AG10803 (cell line): ENCODE measurements around the gene CRYZ.

Experiments
- DNase-seq: peaks from one replicate; pipeline ENCODE4 v3.0.0; 2010; ENCODE audit warnings: low read depth
- H3K4me3 ChIP-seq: 2 replicates; pipeline ENCODE4 v1.5.1; 2011; ENCODE audit warnings: mild to moderate bottlenecking, low read length, control low read depth
- TF ChIP-seq, protein P1 (sequence below): conservative IDR thresholded peaks from 2 replicates; pipeline ENCODE4 v1.5.1; 2011; ENCODE audit warnings: mild to moderate bottlenecking, low read length, control low read depth, inconsistent platforms

The CRYZ gene

GRCh38 chr1:74714429-74715235 lies 18.2 kb downstream of the CRYZ start:
- peak; percentile 56 for DNase-seq
- TF ChIP-seq, protein P1, sequence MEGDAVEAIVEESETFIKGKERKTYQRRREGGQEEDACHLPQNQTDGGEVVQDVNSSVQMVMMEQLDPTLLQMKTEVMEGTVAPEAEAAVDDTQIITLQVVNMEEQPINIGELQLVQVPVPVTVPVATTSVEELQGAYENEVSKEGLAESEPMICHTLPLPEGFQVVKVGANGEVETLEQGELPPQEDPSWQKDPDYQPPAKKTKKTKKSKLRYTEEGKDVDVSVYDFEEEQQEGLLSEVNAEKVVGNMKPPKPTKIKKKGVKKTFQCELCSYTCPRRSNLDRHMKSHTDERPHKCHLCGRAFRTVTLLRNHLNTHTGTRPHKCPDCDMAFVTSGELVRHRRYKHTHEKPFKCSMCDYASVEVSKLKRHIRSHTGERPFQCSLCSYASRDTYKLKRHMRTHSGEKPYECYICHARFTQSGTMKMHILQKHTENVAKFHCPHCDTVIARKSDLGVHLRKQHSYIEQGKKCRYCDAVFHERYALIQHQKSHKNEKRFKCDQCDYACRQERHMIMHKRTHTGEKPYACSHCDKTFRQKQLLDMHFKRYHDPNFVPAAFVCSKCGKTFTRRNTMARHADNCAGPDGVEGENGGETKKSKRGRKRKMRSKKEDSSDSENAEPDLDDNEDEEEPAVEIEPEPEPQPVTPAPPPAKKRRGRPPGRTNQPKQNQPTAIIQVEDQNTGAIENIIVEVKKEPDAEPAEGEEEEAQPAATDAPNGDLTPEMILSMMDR, result no peak
- no peak overlapping the region for H3K4me3 ChIP-seq

DNA sequence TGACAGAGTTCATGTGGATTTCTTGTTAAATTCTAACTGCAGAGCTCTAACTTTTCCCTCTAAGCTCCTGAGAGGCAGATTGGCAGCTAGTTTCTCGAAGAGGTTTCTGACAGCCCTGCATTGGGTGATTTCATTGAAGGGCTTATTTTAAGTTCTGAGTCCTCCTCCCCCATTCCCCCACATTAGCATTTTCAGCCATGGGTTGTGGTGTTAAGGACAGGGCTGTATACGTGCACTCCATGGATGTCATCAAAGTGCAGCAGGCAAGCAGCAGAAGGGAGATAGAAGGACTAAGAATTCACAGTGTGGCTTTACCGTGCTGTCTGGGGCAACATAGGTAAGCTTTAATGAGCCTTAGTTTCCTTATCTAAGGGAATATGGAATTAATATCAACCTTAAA lies 19.0 kb downstream of the CRYZ start:
- TF ChIP-seq, protein P1, result no peak
- no peak for DNase-seq
- H3K4me3 ChIP-seq, result no peak overlapping the region

GRCh38 chr1:74712881-74713280 lies 20.0 kb downstream of the CRYZ start:
- no peak overlapping the region for H3K4me3 ChIP-seq
- TF ChIP-seq, protein P1, result no peak
- DNase-seq, result peak; percentile 20

- no peak overlapping the region for H3K4me3 ChIP-seq
- TF ChIP-seq, protein P1, result no peak
- DNase-seq, result no peak
Measured at GRCh38 chr1:74703386-74704182, 29.3 kb downstream of the CRYZ start.

GRCh38 chr1:74699331-74699730 lies 33.5 kb downstream of the CRYZ start:
- no peak overlapping the region for H3K4me3 ChIP-seq
- TF ChIP-seq, protein P1, result no peak
- DNase-seq, result no peak

DNA sequence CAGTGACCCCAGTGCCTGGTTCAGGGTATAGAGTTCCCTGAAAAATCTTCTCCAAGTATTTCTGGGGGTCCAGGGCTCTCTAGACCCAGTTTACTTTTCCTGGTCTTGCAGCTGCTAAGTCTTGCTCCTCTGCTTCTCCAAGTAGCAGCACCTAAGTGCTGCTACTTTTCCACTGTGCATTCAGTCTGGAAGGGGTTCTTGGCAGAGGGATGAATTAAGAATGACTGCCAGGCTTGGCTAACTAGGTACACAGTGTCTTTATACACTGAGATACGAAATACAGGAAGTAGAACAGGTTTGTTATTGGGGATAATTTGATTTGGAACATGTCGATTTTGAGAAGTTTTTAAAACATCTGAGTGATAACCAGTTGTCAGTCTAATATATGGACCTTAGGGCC lies 35.0 kb downstream of the CRYZ start:
- TF ChIP-seq, protein P1, result no peak
- no peak for DNase-seq
- no peak overlapping the region for H3K4me3 ChIP-seq
